HG02759 (cell line): ENCODE results near the gene SIKE1.
"Not testable (repeated sequence)": the region's sequence is repeated elsewhere in the genome, so short reads cannot be mapped to it uniquely, and the experiment has no call there.

Experiments
- ATAC-seq: cut with Tn5 transposase; IDR thresholded peaks from one replicate; pipeline ENCODE4 v1.9.1; 2021; ENCODE audit warnings: mild to moderate bottlenecking, moderate library complexity; ENCODE audit not compliant: unreplicated experiment

SIKE1 gene

DNA sequence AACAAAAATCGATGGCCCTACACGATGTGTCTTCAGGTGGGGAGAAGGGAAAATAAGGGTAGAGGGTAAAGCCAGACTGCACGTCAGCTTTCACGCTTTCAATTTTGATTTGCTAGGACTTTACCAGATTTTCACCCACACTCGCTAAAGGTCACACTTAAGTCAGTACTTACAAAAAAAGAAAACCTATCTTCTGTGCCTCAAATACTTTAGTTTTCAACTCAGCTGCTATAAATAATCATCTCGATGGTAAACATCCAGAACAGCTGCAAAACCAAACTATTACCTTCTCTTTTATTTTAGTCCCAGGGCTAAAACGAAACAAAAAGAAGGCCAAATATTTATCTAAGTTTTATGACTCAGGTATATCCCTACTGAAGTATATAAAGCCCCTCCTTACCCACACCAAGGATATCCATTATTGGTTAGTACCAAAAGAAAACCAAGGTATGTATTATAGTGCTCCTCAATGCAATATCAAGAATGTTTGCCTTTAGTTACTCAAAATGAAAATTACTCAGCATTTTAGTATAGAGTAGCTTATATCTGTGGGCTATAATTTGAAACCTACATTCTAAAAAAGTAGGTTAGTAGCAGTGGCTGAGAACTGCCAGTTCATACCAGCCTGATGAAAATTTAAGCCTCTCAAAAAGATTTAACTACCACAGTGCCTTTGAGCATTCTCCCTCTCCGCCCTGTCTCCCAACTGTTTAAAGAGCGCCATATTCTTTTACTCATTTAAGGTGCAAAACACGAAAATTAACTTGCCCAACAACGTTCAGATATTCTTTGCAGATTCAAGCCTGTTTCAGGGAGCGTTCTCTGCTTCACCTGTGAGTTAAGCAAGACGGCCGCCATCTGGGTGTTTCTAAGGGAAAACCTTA is 24.2 kb downstream of the SIKE1 start:
- ATAC-seq, result peak; percentile 38

DNA sequence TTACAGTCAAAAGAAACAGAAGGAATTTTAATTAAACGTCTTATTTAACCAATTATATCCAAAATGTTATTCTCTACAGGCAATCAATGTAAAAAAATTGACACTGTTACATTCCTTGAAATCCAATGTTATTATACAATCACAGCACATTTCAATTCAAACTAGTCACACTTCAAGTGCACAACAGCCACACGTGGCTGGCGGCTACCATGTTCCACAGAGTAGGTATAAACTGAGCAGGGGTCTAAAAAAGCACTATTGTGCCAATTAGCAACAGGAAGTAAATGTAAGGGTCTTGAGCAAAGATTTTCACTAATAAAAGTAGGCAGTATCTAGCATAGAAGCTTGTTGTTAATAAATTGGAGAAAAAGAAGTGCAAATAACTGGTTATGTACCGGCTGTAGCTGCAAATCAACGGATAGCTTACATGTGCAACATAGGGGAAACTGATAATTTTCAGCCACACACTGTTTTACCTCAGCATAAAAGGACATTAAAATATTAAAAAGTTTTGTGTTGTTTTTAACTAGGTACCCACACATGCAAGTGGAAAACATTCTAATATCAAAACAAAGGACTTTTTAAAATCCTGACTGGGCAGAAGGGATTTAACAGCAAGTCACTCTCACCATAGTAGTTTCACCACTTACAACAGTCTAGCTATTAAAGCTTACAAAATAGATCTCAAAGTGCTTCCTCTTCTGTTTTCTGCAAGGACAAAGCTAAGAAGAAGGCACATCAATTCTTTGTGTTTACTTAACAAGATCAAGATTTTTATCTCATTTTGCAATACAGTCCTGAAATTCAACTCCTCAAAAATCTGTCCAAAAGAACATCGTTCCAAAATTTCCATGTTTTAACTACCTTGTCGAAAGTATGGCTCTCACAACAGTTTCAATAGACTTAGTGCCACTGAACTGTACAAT is 25.2 kb downstream of the SIKE1 start:
- no peak for ATAC-seq

DNA sequence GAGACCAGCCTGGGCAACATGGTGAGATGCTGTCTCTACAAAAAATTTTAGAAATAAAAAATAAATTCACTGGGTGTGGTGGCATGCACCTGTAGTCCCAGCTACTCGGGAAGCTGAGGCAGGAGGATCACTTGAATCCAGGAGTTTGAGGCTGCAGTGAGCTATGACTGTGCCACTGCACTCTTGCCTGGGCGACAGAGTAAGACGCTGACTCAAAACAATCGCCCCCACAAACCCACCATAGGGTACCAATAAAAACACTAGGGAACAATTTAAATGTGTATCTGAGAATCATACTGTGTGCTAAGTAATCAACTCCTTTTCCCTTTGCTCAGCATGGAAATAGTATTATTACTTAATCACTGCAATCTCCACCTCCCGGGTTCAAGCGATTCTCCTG is 26.8 kb downstream of the SIKE1 start:
- ATAC-seq, result not testable (repeated sequence)

- ATAC-seq, result no peak
These were observed 27.3 kb downstream of the SIKE1 start for GRCh38 chr1:114753143-114753542.

DNA sequence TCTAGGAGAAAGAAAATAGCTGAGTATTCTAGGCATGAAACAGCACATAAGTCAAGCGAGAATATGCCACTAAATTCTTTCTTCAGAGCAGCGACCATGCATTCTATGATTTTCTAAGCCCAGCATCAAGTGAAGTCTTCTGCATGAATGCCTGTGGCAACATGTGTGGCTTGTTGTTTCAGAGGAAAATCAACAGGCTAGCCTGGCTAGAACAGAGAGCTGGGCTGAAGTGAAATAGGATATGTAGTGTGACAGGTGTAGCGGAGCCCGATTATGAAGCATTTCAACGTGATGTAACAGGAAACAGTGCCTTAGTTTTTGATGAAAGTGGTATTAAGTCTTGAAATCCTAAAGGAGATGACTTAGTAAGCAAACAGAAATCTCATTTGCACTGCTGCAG is 29.7 kb downstream of the SIKE1 start:
- no peak for ATAC-seq

DNA sequence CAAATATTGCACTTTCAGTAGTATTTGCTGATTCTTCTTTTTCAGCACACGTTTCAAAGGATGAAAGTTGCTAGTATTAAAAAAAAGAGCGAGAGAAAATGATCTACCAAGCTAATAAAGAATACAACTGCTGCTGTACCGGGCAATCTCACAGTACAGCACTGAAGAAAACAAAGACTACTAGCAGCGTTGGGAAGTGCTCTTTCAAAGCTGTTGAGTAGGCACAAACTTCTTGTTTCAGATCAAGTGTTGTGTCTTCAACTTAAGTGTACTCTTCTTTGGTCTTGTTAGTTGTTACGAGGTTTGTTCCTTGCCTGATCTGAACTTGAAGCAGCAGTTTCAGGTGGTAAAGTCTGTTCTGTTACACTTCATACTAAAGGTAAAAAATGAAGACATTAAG is 30.6 kb downstream of the SIKE1 start:
- no peak for ATAC-seq

DNA sequence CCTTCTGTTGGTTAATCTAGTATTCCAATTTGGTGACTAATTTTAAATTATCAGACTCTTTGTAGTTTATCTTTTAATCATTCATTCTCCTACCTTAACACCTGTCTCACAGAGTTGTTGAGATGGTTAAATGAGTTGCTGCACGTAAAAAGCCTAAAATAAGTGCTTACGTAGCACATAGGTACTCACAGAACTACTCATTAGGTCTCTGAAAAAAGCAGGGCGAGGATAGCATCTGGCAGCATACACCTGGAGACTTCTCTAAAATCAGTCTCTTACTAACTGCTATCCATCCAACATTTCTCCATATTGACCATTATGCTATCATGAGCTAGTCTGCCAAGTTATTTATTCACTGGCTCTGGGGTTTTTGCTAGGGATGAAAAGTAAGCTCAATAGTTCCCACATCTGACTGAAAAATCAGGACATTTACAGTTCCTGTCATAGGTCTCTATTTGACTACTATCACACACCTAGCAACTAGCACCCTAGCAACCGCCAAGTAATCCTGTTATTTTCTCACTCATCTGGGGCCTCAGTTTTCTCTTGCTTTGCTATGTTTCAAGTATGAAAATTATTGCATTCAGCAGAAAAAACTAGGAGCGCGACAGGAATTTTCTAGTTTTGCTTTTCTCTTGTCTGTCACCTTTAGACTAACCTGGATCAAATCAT is 33.9 kb downstream of the SIKE1 start:
- ATAC-seq, result peak; percentile 49

DNA sequence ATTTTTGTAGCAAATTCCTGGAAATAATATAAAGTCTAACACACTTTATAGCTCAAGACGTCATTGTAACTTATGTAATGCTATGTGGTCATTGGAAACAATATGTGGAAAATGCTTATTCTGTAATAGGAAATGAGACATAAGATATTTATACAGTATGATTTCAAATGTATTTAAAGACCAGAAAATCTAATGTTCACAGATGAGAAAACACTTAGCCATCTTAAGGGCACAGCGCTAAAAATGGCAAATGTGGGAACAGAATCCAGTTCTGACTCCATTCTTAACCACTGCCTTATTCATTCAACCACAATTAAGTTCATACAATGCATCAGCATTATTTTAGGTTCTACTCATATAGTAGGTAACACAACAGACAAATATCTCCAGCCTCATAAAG is 35.2 kb downstream of the SIKE1 start:
- no peak for ATAC-seq

GRCh38 chr1:114741963-114742746 is 38.3 kb downstream of the SIKE1 start:
- no peak for ATAC-seq

DNA sequence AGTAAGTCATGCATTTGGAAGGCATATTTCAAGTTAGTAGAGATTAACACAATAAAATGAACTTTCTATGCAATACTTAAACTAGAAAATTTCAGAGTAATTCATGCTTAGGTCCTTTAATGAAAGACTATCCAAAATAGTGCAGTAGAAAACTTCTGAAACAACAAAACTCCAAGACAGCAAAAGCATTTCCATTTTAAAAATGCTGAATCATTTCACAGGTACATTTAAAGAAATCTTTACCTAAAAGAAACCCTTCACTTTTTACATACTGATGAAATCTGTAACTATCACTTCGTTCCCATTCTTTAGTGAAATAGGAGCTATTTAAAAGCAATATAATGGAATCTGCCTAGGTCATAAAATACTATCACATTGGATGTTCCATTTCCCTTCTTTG is 40.2 kb downstream of the SIKE1 start:
- no peak for ATAC-seq

- no peak for ATAC-seq
These were observed 43.1 kb downstream of the SIKE1 start for GRCh38 chr1:114737314-114737849.

GRCh38 chr1:114735479-114735878 is 45.0 kb downstream of the SIKE1 start:
- no peak for ATAC-seq

DNA sequence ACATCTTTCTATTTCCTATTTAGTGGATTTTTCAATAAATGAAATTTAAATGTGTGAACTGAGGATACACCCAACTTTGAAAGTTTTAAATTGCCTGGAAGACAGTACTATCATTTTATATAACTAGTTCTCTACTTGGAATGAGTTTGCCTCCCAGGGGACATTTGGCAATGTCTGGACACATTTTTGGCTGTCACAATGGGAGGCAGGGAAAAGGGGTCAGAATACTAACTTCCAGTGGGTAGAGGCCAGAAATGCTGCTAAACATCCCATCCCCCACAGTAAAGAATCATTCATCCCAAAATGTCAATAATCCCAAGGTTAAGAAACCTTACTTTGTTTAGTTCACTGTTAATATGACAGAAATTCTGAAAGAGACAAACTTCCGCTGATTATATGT is 50.7 kb downstream of the SIKE1 start:
- no peak for ATAC-seq

GRCh38 chr1:114728553-114728952 is 51.9 kb downstream of the SIKE1 start:
- ATAC-seq, result no peak

GRCh38 chr1:114725230-114725629 is 55.3 kb downstream of the SIKE1 start:
- ATAC-seq, result no peak

- ATAC-seq, result no peak
These were observed 56.6 kb downstream of the SIKE1 start for GRCh38 chr1:114723915-114724314.

DNA sequence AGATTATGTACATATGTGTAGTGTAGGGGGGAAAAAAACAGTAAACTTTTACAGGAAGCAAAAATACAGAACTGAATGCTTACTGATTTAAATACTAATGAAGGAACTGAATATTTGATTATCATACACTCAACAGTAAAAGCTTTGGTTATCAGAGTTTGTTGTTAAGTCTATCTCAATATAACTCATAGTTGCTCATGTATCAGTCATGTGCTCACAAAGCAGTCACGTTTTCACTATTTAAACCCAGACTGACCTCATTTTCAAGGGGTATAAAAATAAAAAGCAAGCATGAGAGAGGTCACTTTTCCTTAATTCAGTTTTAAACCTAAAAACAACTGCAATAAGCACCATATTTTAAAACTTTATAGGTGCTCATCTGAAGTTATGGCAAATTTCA is 57.0 kb downstream of the SIKE1 start:
- ATAC-seq, result no peak

DNA sequence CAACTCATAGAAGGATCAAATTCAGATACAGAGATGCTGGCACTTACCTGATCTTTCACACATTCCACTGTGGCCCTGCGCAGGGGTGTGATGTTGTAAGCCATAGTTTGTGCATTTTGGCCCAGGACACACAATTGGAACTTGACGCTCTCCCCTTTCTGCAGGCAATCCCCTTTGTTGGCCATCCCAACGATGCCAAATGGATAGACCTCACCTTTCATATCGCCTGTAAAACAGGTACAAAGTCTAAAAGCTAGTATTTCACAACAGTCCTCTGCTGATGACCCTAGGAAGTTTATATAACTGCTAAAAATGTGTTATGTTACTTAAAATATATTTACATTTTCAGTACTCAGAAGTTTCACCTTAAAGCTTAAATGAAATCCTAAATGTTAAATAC is 60.0 kb downstream of the SIKE1 start:
- ATAC-seq, result no peak
